SK-N-SH (cell line): Measurements from ENCODE around the gene INTS1.

ENCODE experiments used
- EP300 ChIP-seq, 2 experiments: IDR thresholded peaks; 2 replicates each; pipeline versions ENCODE4 v1.4.0 to v1.6.1; 2012; ENCODE audit warnings: borderline replicate concordance in 1 of 2, low read depth in 1 of 2, low read length in 1 of 2
- JUND ChIP-seq: IDR thresholded peaks from 2 replicates; pipeline ENCODE4 v1.4.0; 2012
- POLR2AphosphoS5 ChIP-seq: IDR thresholded peaks from 2 replicates; pipeline ENCODE4 v1.6.1; 2012; ENCODE audit warnings: low read depth, low read length
- RCOR1 ChIP-seq: fragments of 150-350 bp; IDR thresholded peaks from 2 replicates; pipeline ENCODE4 v1.6.1; 2017; ENCODE audit warnings: antibody characterized with exemption, low read length
- TAF1 ChIP-seq: IDR thresholded peaks from 2 replicates; pipeline ENCODE4 v1.6.1; 2012; ENCODE audit warnings: low read depth, mild to moderate bottlenecking, low read length, moderate library complexity, borderline replicate concordance
- TEAD4 ChIP-seq: IDR thresholded peaks from 2 replicates; pipeline ENCODE4 v1.4.0; 2012; ENCODE audit warnings: mild to moderate bottlenecking, borderline replicate concordance; ENCODE audit not compliant: insufficient read depth
- TF ChIP-seq, protein P1 (sequence below): fragments of 200-600 bp; sonication (generic); IDR thresholded peaks from 2 replicates; pipeline ENCODE4 v1.6.1; 2017; ENCODE audit warnings: antibody characterized with exemption, mild to moderate bottlenecking, moderate library complexity
- TF ChIP-seq, protein P2 (sequence below): IDR thresholded peaks from 2 replicates; pipeline ENCODE4 v1.4.0; 2012; ENCODE audit warnings: low read depth

DNA sequence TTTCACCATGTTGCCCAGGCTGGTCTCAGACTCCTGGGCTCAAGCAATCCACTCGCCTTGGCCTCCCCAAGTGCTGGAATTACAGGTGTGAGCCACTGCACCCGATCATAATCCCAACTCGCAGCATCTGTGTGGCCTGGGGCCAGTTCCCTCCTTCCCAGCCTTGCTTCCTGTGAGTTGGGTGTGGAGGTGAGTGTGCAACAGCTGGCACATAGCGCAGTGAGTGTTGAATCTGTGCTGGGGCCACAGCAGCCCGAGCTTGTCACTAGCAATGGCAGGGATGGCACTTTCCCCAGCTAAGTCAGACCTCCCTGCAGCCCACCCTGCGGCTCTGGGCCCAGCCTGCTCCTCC lies 39.6 kb upstream of the INTS1 start:
- TF ChIP-seq POLR2AphosphoS5, result no peak; the same call in 1 of the 2 replicates
- TF ChIP-seq, protein P1, sequence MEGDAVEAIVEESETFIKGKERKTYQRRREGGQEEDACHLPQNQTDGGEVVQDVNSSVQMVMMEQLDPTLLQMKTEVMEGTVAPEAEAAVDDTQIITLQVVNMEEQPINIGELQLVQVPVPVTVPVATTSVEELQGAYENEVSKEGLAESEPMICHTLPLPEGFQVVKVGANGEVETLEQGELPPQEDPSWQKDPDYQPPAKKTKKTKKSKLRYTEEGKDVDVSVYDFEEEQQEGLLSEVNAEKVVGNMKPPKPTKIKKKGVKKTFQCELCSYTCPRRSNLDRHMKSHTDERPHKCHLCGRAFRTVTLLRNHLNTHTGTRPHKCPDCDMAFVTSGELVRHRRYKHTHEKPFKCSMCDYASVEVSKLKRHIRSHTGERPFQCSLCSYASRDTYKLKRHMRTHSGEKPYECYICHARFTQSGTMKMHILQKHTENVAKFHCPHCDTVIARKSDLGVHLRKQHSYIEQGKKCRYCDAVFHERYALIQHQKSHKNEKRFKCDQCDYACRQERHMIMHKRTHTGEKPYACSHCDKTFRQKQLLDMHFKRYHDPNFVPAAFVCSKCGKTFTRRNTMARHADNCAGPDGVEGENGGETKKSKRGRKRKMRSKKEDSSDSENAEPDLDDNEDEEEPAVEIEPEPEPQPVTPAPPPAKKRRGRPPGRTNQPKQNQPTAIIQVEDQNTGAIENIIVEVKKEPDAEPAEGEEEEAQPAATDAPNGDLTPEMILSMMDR, result no peak
- TF ChIP-seq EP300 (IDR thresholded peaks at IDR 0.05; ENCODE audit: borderline replicate concordance in 1 of 2, low read depth in 1 of 2, low read length in 1 of 2), result no peak
- TF ChIP-seq, protein P2, sequence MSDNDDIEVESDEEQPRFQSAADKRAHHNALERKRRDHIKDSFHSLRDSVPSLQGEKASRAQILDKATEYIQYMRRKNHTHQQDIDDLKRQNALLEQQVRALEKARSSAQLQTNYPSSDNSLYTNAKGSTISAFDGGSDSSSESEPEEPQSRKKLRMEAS, result no peak
- TF ChIP-seq TEAD4, result no peak
- TF ChIP-seq TAF1, result no peak
- no peak for TF ChIP-seq JUND
- TF ChIP-seq RCOR1, result no peak
